HG02610 (cell line): ENCODE measurements around the gene RAP1GAP2.
"Not testable (repeated sequence)": the region's sequence is repeated elsewhere in the genome, so short reads cannot be mapped to it uniquely, and the experiment has no call there.

ENCODE experiments used
- ATAC-seq: cut with Tn5 transposase; IDR thresholded peaks from one replicate; pipeline ENCODE4 v1.9.1; 2021; ENCODE audit warnings: mild to moderate bottlenecking, moderate library complexity; ENCODE audit not compliant: unreplicated experiment

RAP1GAP2 gene

DNA sequence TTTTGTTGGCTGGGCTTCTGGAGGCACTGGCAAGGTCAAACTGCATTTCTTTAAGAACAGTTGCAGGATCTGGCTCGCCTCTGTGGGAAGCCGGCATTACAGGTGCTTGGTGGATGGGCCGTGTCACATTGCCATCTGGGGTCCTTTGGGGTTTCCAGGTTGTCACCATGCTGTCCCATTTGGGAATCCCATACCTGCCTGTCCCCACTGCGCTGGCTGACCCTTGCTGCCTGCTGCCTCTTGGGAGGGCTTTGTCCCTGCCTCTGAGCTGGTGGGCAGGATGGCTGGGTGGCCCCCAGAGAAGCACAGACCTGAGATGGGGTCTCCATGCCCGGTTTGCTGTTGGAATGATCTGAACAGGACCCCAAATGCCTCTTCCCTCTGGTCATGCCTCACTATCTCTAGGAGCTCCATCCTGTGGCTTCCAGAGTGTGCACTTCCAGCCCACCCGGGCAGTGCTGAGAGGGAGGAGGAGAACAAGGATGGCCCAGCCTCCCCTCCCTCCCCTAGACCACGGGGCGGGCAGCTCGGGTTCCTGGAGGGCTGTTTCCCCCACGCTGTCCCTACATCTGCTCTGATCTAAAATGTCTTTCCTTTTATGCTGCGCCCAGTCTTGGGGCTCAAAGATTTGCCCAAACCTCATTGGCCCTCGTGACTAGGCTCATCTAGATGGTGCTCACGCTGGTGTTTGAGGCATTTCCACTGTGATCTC, 239.2 kb downstream of the RAP1GAP2 start:
- no peak for ATAC-seq

DNA sequence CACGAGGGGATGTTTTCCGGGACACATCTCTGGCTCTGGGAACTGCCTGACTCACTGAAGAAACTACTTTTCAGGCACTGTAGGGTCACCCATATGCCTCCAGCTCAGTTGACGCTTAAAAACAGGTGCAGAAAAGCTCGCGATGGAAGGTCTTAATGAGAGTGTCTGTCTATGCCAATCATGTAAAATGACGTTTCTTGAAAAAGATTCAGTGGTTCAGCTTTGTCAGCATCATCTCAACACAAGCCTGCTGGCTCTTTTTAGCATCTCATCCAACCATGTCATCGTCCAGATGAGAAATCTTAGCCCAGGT, 239.7 kb downstream of the RAP1GAP2 start:
- ATAC-seq = no peak

DNA sequence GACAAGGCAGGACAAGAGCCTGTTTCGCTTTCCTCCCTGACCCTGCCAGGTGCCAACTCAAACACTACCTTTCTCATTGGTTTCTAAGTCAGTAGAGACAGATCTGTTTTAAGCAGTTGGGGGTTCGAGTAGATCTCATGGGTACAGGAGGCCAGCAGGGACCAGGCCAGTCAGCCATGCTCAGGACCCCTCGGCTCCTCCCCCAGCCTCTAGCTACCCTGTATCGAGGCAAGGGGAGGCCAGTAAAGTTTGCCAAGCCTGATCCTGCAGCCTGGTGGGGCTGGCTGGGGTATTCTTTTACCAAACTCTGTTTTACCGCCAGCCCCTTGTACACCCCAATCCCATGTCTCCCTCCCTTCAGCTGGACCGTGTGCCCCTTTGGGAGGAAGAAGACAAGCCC, 240.6 kb downstream of the RAP1GAP2 start:
- ATAC-seq = no peak

DNA sequence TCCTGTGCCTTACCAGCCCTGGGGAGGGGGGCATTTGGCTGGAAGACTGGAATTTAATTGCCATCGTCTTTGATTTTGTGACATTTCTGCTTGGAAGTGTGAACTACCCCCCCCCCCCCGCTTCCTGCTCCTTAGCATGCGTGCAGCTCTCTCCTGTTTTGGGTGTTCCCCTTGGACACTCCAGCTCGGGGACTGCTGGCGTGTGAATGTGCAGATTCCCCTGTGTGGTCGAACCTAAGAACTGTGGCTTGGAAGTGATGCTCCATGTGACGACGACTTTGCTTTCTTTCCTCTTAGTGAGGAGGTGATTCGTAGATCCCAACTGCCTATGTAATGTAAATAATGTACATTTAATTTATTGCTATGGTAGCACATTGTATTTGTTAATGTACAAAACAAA, 241.0 kb downstream of the RAP1GAP2 start:
- no peak for ATAC-seq

DNA sequence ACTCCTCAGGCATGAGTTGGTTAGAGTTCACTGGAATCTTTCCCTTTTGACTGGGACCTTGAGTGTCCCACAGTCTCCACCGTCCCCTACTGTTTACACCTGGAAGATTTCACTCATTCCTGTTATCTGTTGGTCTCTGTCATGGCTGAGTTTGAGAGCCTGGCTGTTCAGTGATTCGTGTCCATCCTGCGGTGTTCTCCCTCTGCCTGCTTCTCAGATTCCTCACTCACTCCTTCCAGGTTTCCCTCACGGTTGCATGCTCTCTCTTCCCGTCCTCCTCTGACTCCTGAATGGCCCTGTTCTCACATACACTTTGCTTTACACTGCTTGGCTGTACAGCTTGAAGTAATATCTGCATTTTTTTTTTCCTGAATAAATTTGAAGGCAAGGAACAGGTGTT, 242.7 kb downstream of the RAP1GAP2 start:
- no peak for ATAC-seq

DNA sequence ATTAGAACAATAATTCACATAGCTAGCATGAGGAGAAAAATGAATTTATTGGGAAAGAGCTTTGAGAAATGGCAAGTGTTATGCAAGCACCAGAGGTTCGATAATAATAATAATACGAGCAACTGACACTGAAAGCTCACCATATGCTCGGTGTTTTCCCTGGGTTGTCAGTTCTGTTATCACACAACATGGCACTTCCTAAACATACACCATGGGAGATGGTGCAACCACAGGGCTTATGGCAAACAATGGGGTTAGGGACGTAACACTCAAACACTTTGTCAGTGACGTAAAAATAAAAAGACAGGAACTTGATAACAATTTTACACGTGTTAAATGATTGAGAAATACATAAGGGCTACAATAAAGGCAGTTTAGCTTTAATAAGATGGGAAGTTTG, 243.5 kb downstream of the RAP1GAP2 start:
- ATAC-seq = no peak

DNA sequence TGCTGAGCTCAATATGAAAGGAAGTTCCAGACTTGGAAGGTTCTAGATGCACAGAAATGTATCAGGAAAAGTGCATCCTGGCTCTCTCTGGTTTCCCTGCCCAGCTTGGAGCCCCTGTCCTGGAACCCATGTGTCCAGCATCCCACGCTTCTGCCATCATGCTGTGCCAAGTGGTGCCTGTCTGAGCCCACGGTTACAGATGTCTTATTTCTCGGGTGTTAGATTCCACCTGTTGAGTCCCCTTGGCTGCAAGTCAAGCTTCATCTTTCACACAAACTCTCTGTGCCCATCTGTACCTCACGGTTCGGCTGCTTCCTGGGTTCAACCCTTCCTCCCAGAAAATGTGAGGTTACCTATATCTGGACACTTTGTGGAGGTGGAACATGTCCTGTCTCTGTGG, 244.6 kb downstream of the RAP1GAP2 start:
- ATAC-seq = no peak

DNA sequence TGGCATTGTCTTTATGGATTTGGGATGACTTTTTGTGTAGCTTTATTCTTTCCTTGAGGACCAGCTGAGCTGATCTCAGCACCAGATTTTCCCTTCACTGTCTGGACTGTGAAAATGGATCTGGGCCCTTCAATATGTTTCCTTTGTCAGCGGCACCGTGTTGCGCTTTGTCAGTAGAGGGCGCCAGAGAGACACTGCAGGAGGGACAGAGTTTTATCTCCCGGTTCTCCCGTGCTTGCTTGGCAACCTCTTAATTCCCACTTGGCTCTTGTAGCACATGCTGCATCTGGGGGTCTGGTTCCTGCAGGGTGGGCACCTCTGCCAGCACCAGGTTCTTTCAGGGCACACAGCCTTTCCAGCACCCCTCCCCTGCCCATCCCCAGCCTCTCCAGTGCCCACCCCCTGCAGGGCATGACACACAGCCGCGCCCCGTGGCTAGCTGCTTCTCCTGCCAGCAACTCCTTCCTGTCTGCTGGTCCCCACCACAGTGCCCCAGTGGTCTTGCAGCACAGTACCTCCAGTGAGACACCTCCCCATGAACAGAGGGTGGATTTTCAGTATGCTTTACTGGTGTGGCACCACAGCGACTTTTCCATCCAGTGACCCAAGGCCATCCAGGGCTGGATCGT, 247.6 kb downstream of the RAP1GAP2 start:
- no peak for ATAC-seq

DNA sequence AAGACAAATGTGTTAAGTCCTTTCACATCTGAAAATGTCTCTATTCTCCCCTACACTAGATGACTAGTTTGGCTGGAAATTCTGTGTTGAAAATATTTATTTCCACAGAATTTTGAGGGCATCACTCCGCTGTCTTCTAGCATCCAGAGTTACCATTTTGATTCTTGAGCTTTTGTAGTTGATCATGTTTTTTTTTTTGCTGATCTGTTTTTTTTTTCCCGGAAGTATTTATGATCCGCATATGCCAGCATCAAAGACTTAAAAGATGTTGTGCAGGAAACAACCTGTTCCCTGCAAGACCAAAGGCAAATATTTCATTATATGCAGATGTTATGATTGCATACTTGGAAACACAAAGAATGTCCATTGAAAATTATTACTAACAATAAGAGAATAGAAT, 250.5 kb downstream of the RAP1GAP2 start:
- ATAC-seq = no peak

DNA sequence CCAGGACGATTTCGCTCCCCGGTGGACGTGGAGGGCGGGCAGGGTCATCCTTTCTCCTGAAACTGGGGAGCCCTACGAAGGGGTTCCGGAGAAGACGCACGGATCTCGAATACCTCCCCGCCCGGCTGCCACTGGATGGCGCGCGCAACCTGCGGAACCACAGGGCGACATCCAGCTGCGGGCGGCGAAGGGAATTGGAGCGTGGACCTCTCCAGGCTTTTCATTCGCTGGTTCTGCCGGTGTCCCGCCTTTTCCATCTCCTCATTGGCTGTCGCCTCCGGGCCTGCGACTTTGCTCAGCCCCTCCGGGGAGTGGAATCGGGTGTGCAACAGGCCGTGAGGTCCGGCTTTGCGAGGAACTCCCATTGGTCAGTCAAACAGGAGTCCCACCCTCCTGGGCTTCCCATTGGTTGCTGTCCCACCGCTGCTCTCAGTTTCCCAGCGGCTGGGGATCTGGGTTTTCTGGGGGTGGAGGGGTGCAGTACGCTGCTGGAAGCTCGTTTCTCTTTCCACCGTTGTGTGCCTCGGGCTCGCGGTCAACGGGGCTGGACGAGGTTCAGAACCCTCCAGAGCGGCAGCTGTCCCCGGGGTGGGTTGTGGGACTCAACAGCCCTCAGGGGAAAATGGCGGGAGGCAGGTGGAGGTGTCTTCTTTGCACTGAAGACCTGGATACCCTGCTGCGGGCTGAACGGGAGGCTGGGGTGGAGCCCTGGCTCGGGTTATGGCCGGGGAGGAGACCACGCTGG, 252.7 kb downstream of the RAP1GAP2 start:
- ATAC-seq = peak; percentile 96

DNA sequence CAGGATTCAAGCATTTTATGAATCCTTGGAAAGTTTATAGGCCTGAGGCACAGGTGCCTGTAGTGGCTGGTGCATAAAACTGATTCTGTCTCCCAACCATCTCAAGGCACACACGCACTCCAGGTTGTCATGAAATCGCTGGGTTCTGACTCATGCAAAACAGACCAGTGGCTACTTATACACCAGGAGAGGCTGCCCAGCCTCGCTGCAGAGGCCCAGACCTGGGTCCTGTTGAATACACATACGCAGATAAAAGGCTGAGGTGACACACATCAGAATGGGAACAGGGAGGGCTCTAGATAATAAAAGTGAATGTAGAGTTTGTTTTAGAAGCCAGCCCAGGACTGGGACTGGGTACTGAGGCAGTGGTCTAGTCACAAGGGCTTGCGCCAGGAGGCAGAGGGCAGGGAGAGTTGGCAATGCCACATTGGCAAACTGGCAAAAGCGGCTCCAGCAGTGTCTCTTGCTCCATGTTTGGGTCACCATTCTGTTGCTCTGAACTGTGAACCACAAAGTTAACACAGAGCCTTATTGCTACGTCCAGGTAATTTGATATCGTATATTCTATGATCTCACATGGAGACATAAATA, 253.6 kb downstream of the RAP1GAP2 start:
- ATAC-seq = no peak

DNA sequence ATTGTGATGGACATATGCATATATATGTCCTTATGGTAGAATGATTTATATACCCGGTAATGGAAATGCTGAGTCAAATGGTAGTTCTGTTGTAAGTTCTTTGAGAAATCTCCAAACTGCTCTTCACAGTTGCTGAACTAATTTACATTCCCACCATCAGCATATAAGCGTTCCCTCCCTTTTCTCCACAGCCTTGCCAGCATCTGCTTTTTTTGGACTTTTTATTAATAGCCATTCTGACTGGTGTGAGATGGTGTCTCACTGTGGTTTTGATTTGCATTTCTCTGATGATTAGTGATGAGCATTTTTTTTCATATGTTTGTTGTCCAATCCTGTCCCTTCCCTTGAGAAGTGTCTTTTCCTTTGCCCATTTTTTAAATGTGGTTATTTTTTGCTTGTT, 258.6 kb downstream of the RAP1GAP2 start:
- not testable (repeated sequence) for ATAC-seq

DNA sequence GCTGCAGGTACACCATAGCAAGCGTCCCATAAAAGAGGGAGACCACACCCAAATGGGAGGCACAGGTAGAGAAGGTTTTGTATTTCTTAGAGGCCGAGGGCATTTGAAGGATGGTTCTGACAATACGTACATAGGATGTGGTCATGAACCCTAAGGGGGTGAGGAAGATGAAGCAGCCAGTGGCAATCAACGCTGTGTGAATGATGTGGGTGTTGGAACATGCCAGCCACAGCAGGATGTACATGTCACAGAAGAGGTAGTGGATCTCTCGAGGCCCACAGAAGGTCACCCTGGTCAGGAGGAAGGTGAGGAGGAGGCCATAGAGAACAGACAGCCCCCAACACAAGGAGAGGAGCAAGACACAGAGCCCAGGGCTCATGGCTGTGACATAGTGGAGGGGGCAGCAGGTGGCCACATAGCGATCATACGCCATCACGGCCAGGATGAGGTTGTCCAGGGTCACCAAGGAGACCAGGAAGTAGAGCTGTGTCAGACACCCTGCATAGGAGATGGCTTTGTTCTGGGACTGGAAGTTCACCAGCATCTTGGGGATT, 266.7 kb downstream of the RAP1GAP2 start:
- ATAC-seq = not testable (repeated sequence)

DNA sequence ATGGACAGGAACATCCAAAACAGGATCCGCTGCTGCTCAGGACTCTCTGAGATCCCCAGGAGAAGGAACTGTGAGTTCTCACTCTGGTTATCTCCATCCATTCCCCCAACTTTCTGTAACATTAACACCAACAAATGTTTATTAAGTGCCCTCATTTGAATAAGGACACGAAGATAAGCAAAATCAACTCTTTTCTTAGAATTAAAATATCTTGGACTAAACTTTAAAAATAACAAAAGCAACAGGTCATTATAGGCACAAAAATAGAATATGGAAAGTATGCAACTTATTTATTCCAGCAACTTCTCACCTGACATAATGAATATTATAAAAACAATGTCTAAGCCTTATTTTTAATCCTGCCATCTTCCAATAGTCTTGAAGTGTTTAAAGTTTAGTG, 267.3 kb downstream of the RAP1GAP2 start, which contains the start of gene OR1D5:
Gene OR1D5 (minus strand): TSS at position 101 of the 400 bp plus-strand sequence. CDS start 0 bp downstream, at position 101.
- not testable (repeated sequence) for ATAC-seq

DNA sequence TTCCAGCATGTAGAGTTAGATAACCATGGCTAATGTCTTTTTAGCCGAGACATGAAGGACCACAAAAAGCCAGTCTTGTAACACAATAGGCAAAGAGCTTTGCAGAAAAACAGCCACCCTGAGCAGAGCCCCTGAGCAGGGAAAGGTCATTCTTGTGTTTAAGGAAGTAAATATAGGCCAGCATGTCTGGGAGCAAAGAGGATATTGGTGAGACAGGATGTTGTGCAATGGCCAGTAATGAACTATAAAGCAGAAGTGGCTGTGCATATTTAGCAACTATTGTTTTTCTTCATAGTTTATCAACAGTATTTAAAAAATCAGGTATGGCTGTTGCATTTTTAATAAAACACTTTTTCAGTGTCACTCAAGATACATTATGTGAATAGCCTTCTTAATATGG, 269.0 kb downstream of the RAP1GAP2 start:
- ATAC-seq = not testable (repeated sequence)

DNA sequence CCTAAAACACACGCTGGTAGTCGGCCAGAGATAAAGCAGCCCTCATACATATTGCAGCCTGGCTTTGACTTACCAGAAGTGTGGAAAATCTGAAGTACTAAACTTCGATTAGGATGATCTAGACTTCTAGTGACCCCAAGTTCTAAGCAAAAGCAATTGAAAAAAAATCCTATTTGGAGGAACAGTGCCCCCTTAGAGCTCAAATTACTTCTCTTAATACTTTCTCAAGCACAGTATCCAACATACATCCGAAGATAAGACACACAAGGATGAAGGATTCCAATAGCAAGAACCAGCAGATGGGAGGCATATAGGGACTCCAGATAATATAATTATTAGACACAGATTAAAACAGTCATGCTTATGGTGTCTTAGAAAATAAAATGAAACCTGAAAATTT, 277.6 kb downstream of the RAP1GAP2 start:
- ATAC-seq = not testable (repeated sequence)
